Lung (tissue), 12 donors: ENCODE measurements around the gene SHH. TPM values are rescaled to one million over a fixed set of nuclear protein-coding genes. Genes with fewer than 3 reads are reported as not detected.

Experiments
- ATAC-seq: fragments of 200-7000 bp; cut with Tn5 transposase; one replicate; pipeline ENCODE4 v1.9.1; 2020; ENCODE audit warnings: moderate number of reproducible peaks; ENCODE audit not compliant: insufficient read depth, low FRiP score
- DNase-seq, 3 donors: peaks; one replicate each; pipeline ENCODE4 v3.0.0-alpha.2; 2013 to 2017
- H3K27ac ChIP-seq, 2 donors: one replicate each; pipeline ENCODE4 v1.5.1; 2013; ENCODE audit warnings: mild to moderate bottlenecking in 2 of 2, moderate library complexity in 2 of 2, control low read depth in 1 of 2, inconsistent platforms in 1 of 2, low read depth in 1 of 2, low read length in 1 of 2
- H3K27me3 ChIP-seq, 3 donors: one replicate each; pipeline ENCODE4 v1.5.1; 2013; ENCODE audit warnings: low read length in 2 of 3; ENCODE audit not compliant: control insufficient read depth in 3 of 3, insufficient read depth in 3 of 3
- H3K36me3 ChIP-seq, 4 donors: one replicate each; pipeline ENCODE4 v1.5.1; 2013; ENCODE audit warnings: low read length in 4 of 4, mild to moderate bottlenecking in 1 of 4, moderate library complexity in 1 of 4; ENCODE audit not compliant: control insufficient read depth in 4 of 4, insufficient read depth in 4 of 4
- H3K4me1 ChIP-seq, 5 donors: one replicate each; pipeline ENCODE4 v1.5.1; 2013; ENCODE audit warnings: low read length in 5 of 5, mild to moderate bottlenecking in 2 of 5, moderate library complexity in 1 of 5; ENCODE audit not compliant: control insufficient read depth in 5 of 5, insufficient read depth in 5 of 5
- H3K4me3 ChIP-seq: one replicate; pipeline ENCODE4 v1.5.1; 2013; ENCODE audit warnings: mild to moderate bottlenecking, control low read depth, moderate library complexity
- H3K9ac ChIP-seq, 2 donors: one replicate each; pipeline ENCODE4 v1.5.1; 2013; ENCODE audit warnings: low read length in 2 of 2, control low read depth in 1 of 2; ENCODE audit not compliant: insufficient read depth in 1 of 2
- H3K9me3 ChIP-seq, 4 donors: one replicate each; pipeline ENCODE4 v1.5.1; 2013; ENCODE audit warnings: low read length in 3 of 4, mild to moderate bottlenecking in 1 of 4, moderate library complexity in 1 of 4; ENCODE audit not compliant: control insufficient read depth in 4 of 4, insufficient read depth in 3 of 4
- CTCF ChIP-seq: IDR thresholded peaks from 2 replicates; pipeline ENCODE4 v1.5.1; 2012; ENCODE audit warnings: mild to moderate bottlenecking; ENCODE audit errors: control extremely low read depth, extremely low read depth
- WGBS, 2 donors: extraction: QIAGEN DNeasy Blood & Tissue Kit; methylation state at CpG; one replicate each; pipeline ENCODE4 v1.1.7; 2013; 5-methylcytosine and 5-hydroxymethylcytosine counted together
- polyA plus RNA-seq, 2 donors: library from polyadenylated mRNA; stranded (reverse); fragments of 200-250 nt; gene quantifications; one replicate each; pipeline ENCODE4 v1.2.1, GENCODE V29; 2013
- total RNA-seq, 2 donors: library from RNA; depleted of rRNA in 1 of 2; stranded (reverse); fragments of >200 nt in 1 of 2; gene quantifications; one replicate each; pipeline ENCODE4 v1.2.1, GENCODE V29; 2014 to 2021
- donor health status: control.
- donor health status: control.
- donor health status: Bipolar disorder and iron deficiency.
- donor health status: healthy.
- donor health status: DM: yes; HTN: yes; CAD: no.

SHH gene
- total and polyA plus RNA-seq, 4 donors = 1.5 to 9.3 (median 4.4) TPM

- Histone ChIP-seq H3K4me3 (no peak overlapping the region), H3K36me3 (no peaks in the 10 kb centered on the region), H3K27ac (no peak overlapping the region), H3K9ac (no peak overlapping the region), H3K4me1 (no peaks in the 10 kb centered on the region), H3K9me3 (peaks cover 0 to 5% (median 0%) of the 10 kb centered on the region in 4 donors), H3K27me3 (no peaks in the 10 kb centered on the region)
- WGBS, 2 donors = 66 to 75% methylated on average over 18 of the region's 18 CpGs
- no peak for ATAC-seq
- no peak for TF ChIP-seq CTCF
- peak in 1 of 3 donors; percentile 17 for DNase-seq
Observed at GRCh38 chr7:155831807-155832524, 19.7 kb upstream of the SHH start.

DNA sequence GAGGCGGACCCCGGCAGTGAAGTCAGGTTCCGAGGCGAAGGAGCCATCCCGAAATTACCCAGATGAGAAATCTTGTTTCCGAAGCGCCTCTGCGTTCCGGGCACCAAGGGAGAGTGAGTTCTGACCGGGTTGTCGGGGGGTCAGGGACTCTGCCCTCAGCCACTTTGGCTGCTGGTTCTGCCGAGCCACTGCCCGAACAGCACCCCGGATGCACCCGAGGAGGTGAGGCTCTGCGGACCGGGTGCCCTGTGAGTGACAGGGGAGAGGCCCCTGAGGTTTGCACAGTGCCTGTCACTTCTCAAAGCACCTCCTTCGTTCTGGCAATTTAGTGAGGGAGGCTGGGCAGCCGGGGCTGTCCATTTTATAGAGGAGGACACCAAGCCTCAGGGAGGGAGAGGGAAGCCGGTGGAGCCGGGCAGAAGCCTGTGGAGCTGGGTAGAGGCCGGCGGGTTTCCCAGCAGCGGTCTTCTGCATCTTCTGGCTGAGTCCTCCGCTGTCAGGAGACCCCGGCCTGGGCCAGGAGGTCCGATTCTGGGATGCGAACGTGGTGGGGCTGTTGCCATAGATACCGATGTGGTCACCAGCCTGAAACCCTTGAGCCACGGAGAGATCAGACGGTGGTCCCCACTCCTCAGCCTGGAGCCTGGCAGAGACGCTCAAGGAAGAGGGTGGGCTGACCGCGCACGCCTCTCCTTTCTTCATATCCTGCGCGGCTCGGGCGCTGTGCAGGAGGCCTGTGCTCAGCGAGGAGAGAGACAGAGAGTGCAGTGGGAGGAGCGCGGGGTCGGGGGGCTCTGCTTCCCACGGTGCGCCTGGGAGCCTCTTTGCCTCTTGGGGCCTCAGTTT is 18.9 kb upstream of the SHH start:
- Histone ChIP-seq H3K9me3 (peaks cover 0 to 5% (median 0%) of the 10 kb centered on the region in 4 donors), H3K9ac (no peak overlapping the region), H3K27me3 (no peaks in the 10 kb centered on the region), H3K4me3 (no peak overlapping the region), H3K4me1 (no peaks in the 10 kb centered on the region), H3K36me3 (no peaks in the 10 kb centered on the region), H3K27ac (no peak overlapping the region)
- no peak for ATAC-seq
- no peak for DNase-seq
- no peak for TF ChIP-seq CTCF
- 88 to 91% methylated on average over 46 of the region's 46 CpGs for WGBS, 2 donors

DNA sequence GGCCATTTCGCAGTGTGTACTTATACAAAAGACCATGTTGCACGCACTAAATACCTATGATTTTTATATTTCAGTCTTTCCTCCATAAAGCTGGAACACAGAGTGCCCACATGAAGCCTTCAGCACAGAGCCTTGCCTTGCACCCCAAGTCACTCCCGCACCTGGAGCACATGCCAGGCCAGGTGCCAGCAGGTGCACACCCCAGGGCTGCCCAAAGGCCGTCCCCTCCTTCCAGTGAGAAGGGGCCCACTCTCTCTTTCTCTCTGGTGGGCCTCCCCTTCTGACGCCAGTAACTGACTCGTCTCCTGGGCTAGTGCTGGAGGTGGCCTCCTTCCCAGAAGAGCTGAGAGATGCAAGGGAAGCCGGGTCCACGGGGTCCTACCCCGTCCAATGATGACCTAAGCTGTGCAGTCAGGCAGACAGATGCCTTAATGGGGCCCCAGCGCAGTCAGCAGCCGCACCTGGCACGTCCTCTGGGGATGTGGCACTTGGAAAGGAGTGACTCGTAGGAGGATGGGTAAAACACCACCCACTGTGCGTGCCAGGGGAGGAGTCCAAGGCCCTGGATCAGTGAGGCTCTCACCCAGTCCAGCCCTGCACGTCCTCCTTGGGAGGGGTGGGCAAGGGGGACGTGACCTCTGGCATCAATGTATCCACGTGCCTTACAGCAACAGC is 17.7 kb upstream of the SHH start:
- peaks cover 0 to 2% (median 0%) of the 10 kb centered on the region in 3 donors for H3K27me3 ChIP-seq

More for the DNA sequence above, 17.7 kb upstream of the SHH start:
- no peak overlapping the region for H3K27ac ChIP-seq
- H3K4me1 ChIP-seq = no peaks in the 10 kb centered on the region
- no peak overlapping the region for H3K9ac ChIP-seq
- TF ChIP-seq CTCF = no peak
- no peak overlapping the region for H3K4me3 ChIP-seq
- 82 to 85% methylated on average over 17 of the region's 17 CpGs for WGBS, 2 donors
- no peaks in the 10 kb centered on the region for H3K36me3 ChIP-seq
- ATAC-seq (no peak), DNase-seq (no peak)
- peaks cover 0 to 5% (median 0%) of the 10 kb centered on the region in 4 donors for H3K9me3 ChIP-seq
